Lung (tissue), 12 donors: Measurements from ENCODE around the gene TDRD9. TPM values are rescaled to one million over a fixed set of nuclear protein-coding genes. Genes with fewer than 3 reads are reported as not detected.

Source experiments
- ATAC-seq: fragments of 200-7000 bp; cut with Tn5 transposase; one replicate; pipeline ENCODE4 v1.9.1; 2020; ENCODE audit warnings: moderate number of reproducible peaks; ENCODE audit not compliant: insufficient read depth, low FRiP score
- DNase-seq, 3 donors: peaks; one replicate each; pipeline ENCODE4 v3.0.0-alpha.2; 2013 to 2017
- H3K27ac ChIP-seq, 2 donors: one replicate each; pipeline ENCODE4 v1.5.1; 2013; ENCODE audit warnings: mild to moderate bottlenecking in 2 of 2, moderate library complexity in 2 of 2, control low read depth in 1 of 2, inconsistent platforms in 1 of 2, low read depth in 1 of 2, low read length in 1 of 2
- H3K27me3 ChIP-seq, 3 donors: one replicate each; pipeline ENCODE4 v1.5.1; 2013; ENCODE audit warnings: low read length in 2 of 3; ENCODE audit not compliant: control insufficient read depth in 3 of 3, insufficient read depth in 3 of 3
- H3K36me3 ChIP-seq, 4 donors: one replicate each; pipeline ENCODE4 v1.5.1; 2013; ENCODE audit warnings: low read length in 4 of 4, mild to moderate bottlenecking in 1 of 4, moderate library complexity in 1 of 4; ENCODE audit not compliant: control insufficient read depth in 4 of 4, insufficient read depth in 4 of 4
- H3K4me1 ChIP-seq, 5 donors: one replicate each; pipeline ENCODE4 v1.5.1; 2013; ENCODE audit warnings: low read length in 5 of 5, mild to moderate bottlenecking in 2 of 5, moderate library complexity in 1 of 5; ENCODE audit not compliant: control insufficient read depth in 5 of 5, insufficient read depth in 5 of 5
- H3K4me3 ChIP-seq: one replicate; pipeline ENCODE4 v1.5.1; 2013; ENCODE audit warnings: mild to moderate bottlenecking, control low read depth, moderate library complexity
- H3K9ac ChIP-seq, 2 donors: one replicate each; pipeline ENCODE4 v1.5.1; 2013; ENCODE audit warnings: low read length in 2 of 2, control low read depth in 1 of 2; ENCODE audit not compliant: insufficient read depth in 1 of 2
- H3K9me3 ChIP-seq, 4 donors: one replicate each; pipeline ENCODE4 v1.5.1; 2013; ENCODE audit warnings: low read length in 3 of 4, mild to moderate bottlenecking in 1 of 4, moderate library complexity in 1 of 4; ENCODE audit not compliant: control insufficient read depth in 4 of 4, insufficient read depth in 3 of 4
- CTCF ChIP-seq: IDR thresholded peaks from 2 replicates; pipeline ENCODE4 v1.5.1; 2012; ENCODE audit warnings: mild to moderate bottlenecking; ENCODE audit errors: control extremely low read depth, extremely low read depth
- WGBS, 2 donors: extraction: QIAGEN DNeasy Blood & Tissue Kit; methylation state at CpG; one replicate each; pipeline ENCODE4 v1.1.7; 2013; 5-methylcytosine and 5-hydroxymethylcytosine counted together
- polyA plus RNA-seq, 2 donors: library from polyadenylated mRNA; stranded (reverse); fragments of 200-250 nt; gene quantifications; one replicate each; pipeline ENCODE4 v1.2.1, GENCODE V29; 2013
- total RNA-seq, 2 donors: library from RNA; depleted of rRNA in 1 of 2; stranded (reverse); fragments of >200 nt in 1 of 2; gene quantifications; one replicate each; pipeline ENCODE4 v1.2.1, GENCODE V29; 2014 to 2021
- donor health status: control.
- donor health status: control.
- donor health status: Bipolar disorder and iron deficiency.
- donor health status: healthy.
- donor health status: DM: yes; HTN: yes; CAD: no.

The TDRD9 gene
- total and polyA plus RNA-seq, 4 donors = 2.3 to 8.6 (median 5.3) TPM

- TF ChIP-seq CTCF = no peak
- Histone ChIP-seq H3K27ac (peak overlapping the region in 1 of 2 donors; percentile 19), H3K4me1 (peaks cover 0 to 21% (median 8%) of the 10 kb centered on the region in 5 donors), H3K4me3 (no peak overlapping the region), H3K27me3 (no peaks in the 10 kb centered on the region), H3K9me3 (no peaks in the 10 kb centered on the region), H3K36me3 (no peaks in the 10 kb centered on the region), H3K9ac (no peak overlapping the region)
- DNase-seq = no peak
- ATAC-seq = no peak
- WGBS, 2 donors = 73 to 80% methylated on average over 18 of the region's 18 CpGs
Measured at GRCh38 chr14:103890821-103891666, 37.2 kb upstream of the TDRD9 start.

DNA sequence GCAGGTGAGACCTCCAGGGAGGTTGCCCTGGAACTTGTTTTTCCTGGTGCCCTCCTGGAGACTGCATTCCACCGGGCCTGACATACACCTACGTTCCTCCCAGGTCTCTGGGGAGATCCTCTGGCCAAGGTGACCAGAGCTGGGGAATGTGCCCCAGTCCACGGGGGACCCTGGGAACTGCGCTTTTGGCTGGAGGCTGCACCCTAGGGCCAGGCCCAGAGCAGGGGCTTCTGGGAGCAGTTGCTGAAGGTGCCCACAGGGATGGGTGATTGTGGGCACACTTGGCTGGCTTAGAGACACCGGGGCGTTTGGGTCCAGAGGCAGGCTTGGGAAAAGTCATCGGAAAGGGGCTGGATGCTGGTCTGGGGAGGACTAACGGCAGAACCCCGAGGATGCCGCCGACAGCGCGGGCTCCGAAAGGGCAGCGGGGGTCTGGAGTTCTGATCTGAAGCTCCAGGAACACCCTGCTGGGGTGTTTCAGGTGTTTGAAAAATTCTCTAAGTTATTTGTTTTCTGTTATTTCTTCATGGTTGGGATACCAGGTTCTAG lies 36.5 kb upstream of the TDRD9 start:
- no peaks in the 10 kb centered on the region for H3K27me3 ChIP-seq
- no peak overlapping the region for H3K4me3 ChIP-seq
- H3K36me3 ChIP-seq = no peaks in the 10 kb centered on the region
- no peak for DNase-seq
- H3K4me1 ChIP-seq = peaks cover 0 to 21% (median 8%) of the 10 kb centered on the region in 5 donors
- 94 to 96% methylated on average over 15 of the region's 15 CpGs for WGBS, 2 donors
- no peaks in the 10 kb centered on the region for H3K9me3 ChIP-seq
- TF ChIP-seq CTCF = no peak
- ATAC-seq = no peak
- H3K27ac ChIP-seq = no peak overlapping the region
- H3K9ac ChIP-seq = no peak overlapping the region

GRCh38 chr14:103892247-103892646 lies 36.0 kb upstream of the TDRD9 start:
- H3K4me1 ChIP-seq = peaks cover 0 to 19% (median 8%) of the 10 kb centered on the region in 5 donors
- no peaks in the 10 kb centered on the region for H3K36me3 ChIP-seq
- DNase-seq (no peak), ATAC-seq (no peak)
- TF ChIP-seq CTCF = no peak
- H3K9ac ChIP-seq = no peak overlapping the region
- H3K9me3 ChIP-seq = no peaks in the 10 kb centered on the region
- H3K4me3 ChIP-seq = no peak overlapping the region
- no peaks in the 10 kb centered on the region for H3K27me3 ChIP-seq
- WGBS, 2 donors = 92 to 94% methylated on average over 8 of the region's 8 CpGs
- H3K27ac ChIP-seq = no peak overlapping the region
